ENCODE measurements around the gene KRT86.

Gene KRT86

GRCh38 chr12:52356031-52356761 is 81.8 kb downstream of the KRT86 start:
- H3K27ac Mint-ChIP-seq = no peak overlapping the region
- H3K36me3 Mint-ChIP-seq (ENCODE audit: low read depth) = no peaks in the 10 kb centered on the region
- H3K4me1 Mint-ChIP-seq = peaks cover 30% of the 10 kb centered on the region
- H3K27me3 Mint-ChIP-seq (ENCODE audit: low read depth) = peaks cover 32% of the 10 kb centered on the region
- no peak overlapping the region for H3K4me3 Mint-ChIP-seq
- TF ChIP-seq CTCF (IDR thresholded peaks at IDR 0.05; ENCODE audit: unreplicated experiment in 3 of 3) = no peak
- no peaks in the 10 kb centered on the region for H3K9me3 Mint-ChIP-seq

GRCh38 chr12:52356762-52357580 is 82.5 kb downstream of the KRT86 start:
- no peaks in the 10 kb centered on the region for H3K9me3 Mint-ChIP-seq
- no peaks in the 10 kb centered on the region for H3K36me3 Mint-ChIP-seq (ENCODE audit: low read depth)
- no peak overlapping the region for H3K4me3 Mint-ChIP-seq
- no peak overlapping the region for H3K27ac Mint-ChIP-seq
- peaks cover 36% of the 10 kb centered on the region for H3K27me3 Mint-ChIP-seq (ENCODE audit: low read depth)
- no peak for TF ChIP-seq CTCF (IDR thresholded peaks at IDR 0.05; ENCODE audit: unreplicated experiment in 3 of 3)
- H3K4me1 Mint-ChIP-seq = peaks cover 25% of the 10 kb centered on the region
